MM.1S (cell line): Measurements from ENCODE around the gene FHDC1.

ENCODE experiments used
- DNase-seq: peaks from one replicate; pipeline ENCODE4 v3.0.0-alpha.2; 2015
- H2AFZ ChIP-seq: fragments of 300-600 bp; sonication (generic); 2 replicates; pipeline ENCODE4 v1.6.0; 2016; ENCODE audit warnings: antibody characterized with exemption, low read length
- H3F3A ChIP-seq: fragments of 300-600 bp; sonication (generic); 2 replicates; pipeline ENCODE4 v1.6.1; 2016; ENCODE audit warnings: mild to moderate bottlenecking, antibody characterized with exemption, low read length, moderate library complexity, mixed read lengths; ENCODE audit not compliant: insufficient read depth
- H3K27ac ChIP-seq: fragments of 300-600 bp; sonication (generic); 2 replicates; pipeline ENCODE4 v1.5.1; 2016; ENCODE audit warnings: mild to moderate bottlenecking, low read length
- H3K27me3 ChIP-seq: fragments of 300-600 bp; sonication (generic); replicated peaks from 2 replicates; pipeline ENCODE4 v1.6.0; 2016; ENCODE audit warnings: low read length; ENCODE audit not compliant: insufficient read depth
- H3K36me3 ChIP-seq: fragments of 300-600 bp; sonication (generic); replicated peaks from 2 replicates; pipeline ENCODE4 v1.6.1; 2016; ENCODE audit warnings: mild to moderate bottlenecking, low read length, mixed read lengths; ENCODE audit not compliant: insufficient read depth
- H3K4me1 ChIP-seq: fragments of 300-600 bp; sonication (generic); 2 replicates; pipeline ENCODE4 v1.6.1; 2016; ENCODE audit warnings: low read length, mixed read lengths
- H3K4me2 ChIP-seq: fragments of 300-600 bp; sonication (generic); 2 replicates; pipeline ENCODE4 v1.6.0; 2016; ENCODE audit warnings: low read depth, low read length
- H3K4me3 ChIP-seq: fragments of 300-600 bp; sonication (generic); 2 replicates; pipeline ENCODE4 v1.5.1; 2016; ENCODE audit warnings: low read length, mixed read lengths
- H3K79me2 ChIP-seq: fragments of 300-600 bp; sonication (generic); 2 replicates; pipeline ENCODE4 v1.6.1; 2016; ENCODE audit warnings: mixed run types, low read length, mixed read lengths
- H3K9ac ChIP-seq: fragments of 300-600 bp; sonication (generic); 2 replicates; pipeline ENCODE4 v1.6.1; 2016; ENCODE audit warnings: low read length, mixed read lengths
- H3K9me2 ChIP-seq: fragments of 300-600 bp; sonication (generic); replicated peaks from 2 replicates; pipeline ENCODE4 v1.6.1; 2016; ENCODE audit warnings: mild to moderate bottlenecking, low read length, mixed read lengths; ENCODE audit not compliant: insufficient read depth
- H3K9me3 ChIP-seq: fragments of 300-600 bp; sonication (generic); replicated peaks from 2 replicates; pipeline ENCODE4 v1.6.1; 2016; ENCODE audit warnings: mild to moderate bottlenecking, low read length, mixed read lengths; ENCODE audit not compliant: insufficient read depth
- H4K20me1 ChIP-seq: fragments of 300-600 bp; sonication (generic); 2 replicates; pipeline ENCODE4 v1.6.1; 2016; ENCODE audit warnings: mild to moderate bottlenecking, low read length, moderate library complexity, mixed read lengths; ENCODE audit not compliant: insufficient read depth
- EZH2 ChIP-seq: fragments of 300-600 bp; sonication (generic); optimal IDR thresholded peaks from 2 replicates; pipeline ENCODE3; 2017; ENCODE audit warnings: low read depth, mild to moderate bottlenecking, antibody characterized with exemption, low read length, mixed read lengths
- EZH2phosphoT487 ChIP-seq: fragments of 300-600 bp; sonication (generic); IDR thresholded peaks from 2 replicates; pipeline ENCODE4 v1.6.1; 2018; ENCODE audit warnings: antibody characterized with exemption, low read length
- TF ChIP-seq, protein P1 (sequence below): fragments of 300-600 bp; sonication (generic); IDR thresholded peaks from 2 replicates; pipeline ENCODE4 v1.5.1; 2016; ENCODE audit warnings: antibody characterized with exemption, low read length, mixed read lengths

Gene FHDC1

GRCh38 chr4:152929888-152930287 lies 6.2 kb upstream of the FHDC1 start:
- Histone ChIP-seq H3K9ac (no peak overlapping the region), H3K79me2 (no peaks in the 10 kb centered on the region), H3K27me3 (no peaks in the 10 kb centered on the region), H3F3A (peaks cover under 1% of the 10 kb centered on the region; the same call in 1 of the 2 replicates), H4K20me1 (no peaks in the 10 kb centered on the region), H2AFZ (no peak overlapping the region), H3K27ac (no peak overlapping the region), H3K4me3 (no peak overlapping the region), H3K9me3 (no peaks in the 10 kb centered on the region), H3K4me1 (no peaks in the 10 kb centered on the region), H3K36me3 (no peaks in the 10 kb centered on the region), H3K4me2 (no peak overlapping the region), H3K9me2 (no peaks in the 10 kb centered on the region)
- TF ChIP-seq EZH2phosphoT487, result no peak
- no peak for TF ChIP-seq EZH2
- TF ChIP-seq, protein P1, sequence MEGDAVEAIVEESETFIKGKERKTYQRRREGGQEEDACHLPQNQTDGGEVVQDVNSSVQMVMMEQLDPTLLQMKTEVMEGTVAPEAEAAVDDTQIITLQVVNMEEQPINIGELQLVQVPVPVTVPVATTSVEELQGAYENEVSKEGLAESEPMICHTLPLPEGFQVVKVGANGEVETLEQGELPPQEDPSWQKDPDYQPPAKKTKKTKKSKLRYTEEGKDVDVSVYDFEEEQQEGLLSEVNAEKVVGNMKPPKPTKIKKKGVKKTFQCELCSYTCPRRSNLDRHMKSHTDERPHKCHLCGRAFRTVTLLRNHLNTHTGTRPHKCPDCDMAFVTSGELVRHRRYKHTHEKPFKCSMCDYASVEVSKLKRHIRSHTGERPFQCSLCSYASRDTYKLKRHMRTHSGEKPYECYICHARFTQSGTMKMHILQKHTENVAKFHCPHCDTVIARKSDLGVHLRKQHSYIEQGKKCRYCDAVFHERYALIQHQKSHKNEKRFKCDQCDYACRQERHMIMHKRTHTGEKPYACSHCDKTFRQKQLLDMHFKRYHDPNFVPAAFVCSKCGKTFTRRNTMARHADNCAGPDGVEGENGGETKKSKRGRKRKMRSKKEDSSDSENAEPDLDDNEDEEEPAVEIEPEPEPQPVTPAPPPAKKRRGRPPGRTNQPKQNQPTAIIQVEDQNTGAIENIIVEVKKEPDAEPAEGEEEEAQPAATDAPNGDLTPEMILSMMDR, result no peak
- peak; percentile 25 for DNase-seq

DNA sequence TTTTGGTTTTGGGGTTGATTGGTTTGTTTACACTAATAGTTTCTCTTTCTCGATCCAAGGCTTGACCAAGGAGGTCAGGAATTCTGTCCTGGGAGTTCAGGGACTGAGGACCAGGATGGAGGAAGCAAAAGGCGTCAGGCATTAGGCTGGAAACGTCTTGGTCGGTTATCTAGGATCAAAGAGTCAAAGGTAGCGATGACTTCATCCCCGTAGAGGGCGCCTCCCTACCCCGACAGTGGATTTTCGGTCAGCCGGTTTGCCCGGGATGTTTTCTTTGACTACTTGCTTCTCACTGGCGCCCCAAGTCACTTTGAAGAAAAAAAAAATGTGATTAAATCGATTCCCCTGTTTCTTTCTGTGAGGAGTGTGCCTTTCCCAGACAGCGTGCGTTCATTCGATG lies 980 bp upstream of the FHDC1 start:
- Histone ChIP-seq H3K9me2 (no peaks in the 10 kb centered on the region), H3K9me3 (no peaks in the 10 kb centered on the region), H3F3A (peaks cover 15% of the 10 kb centered on the region), H3K27ac (peak overlapping the region; percentile 57; the same call in 1 of the 2 replicates), H4K20me1 (no peaks in the 10 kb centered on the region), H3K4me2 (peak overlapping the region; percentile 93), H3K9ac (peak overlapping the region; percentile 70; the same call in 1 of the 2 replicates), H3K27me3 (no peaks in the 10 kb centered on the region; the same call in 1 of the 2 replicates), H3K4me3 (peak overlapping the region; percentile 86), H3K36me3 (no peaks in the 10 kb centered on the region), H3K4me1 (no peaks in the 10 kb centered on the region), H3K79me2 (no peaks in the 10 kb centered on the region), H2AFZ (peak overlapping the region; percentile 71)
- TF ChIP-seq EZH2 (no peak), EZH2phosphoT487 (no peak)
- TF ChIP-seq, protein P1, result peak; percentile 44
- DNase-seq, result peak; percentile 61

DNA sequence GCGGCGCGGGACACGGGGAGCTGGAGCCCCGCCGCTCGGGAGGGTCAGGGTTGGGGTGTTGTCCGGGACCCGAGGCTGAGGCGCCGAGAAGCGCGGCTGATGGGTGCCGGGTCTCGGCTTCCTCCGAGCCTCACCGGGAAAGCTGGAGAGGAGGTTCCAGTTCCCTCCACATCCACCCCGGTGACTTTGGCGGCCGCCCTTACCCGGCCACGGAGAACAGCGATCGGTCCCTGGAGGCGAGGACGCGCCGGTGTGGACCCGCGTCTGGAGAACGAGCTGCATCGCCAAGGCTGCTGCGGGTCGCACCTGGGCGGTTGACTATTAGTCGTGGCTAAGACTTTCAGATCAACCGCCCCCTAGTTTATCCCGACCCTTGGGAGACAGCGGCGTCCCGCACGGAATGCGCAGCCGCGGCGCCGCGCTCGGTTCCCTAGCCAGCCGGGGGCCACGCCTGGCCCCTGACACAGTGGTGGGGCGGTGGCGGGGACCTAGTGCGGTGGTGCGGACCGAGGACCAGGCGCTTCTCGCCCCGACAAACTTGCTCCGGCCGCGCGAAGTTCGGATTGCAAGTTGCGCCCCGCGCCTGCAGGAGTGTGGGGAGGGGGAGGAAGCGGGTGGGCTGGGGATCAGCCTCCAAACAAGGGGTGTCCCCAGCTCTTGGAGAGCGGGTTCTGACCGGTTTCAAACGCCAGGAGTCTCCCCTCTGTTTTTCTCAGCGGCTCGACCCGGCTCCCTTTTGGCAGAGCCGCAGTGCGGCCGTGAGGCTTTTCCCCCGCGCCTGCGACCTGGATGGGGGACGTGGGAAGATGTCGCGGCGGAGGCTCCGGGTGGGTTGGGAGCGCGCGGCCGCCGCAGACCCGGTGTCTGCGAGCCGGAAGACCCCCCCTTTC lies 568 bp downstream of the FHDC1 start:
- Histone ChIP-seq H3K4me2 (peak overlapping the region; percentile 98), H3K27me3 (no peaks in the 10 kb centered on the region; the same call in 1 of the 2 replicates), H3K9me3 (no peaks in the 10 kb centered on the region), H3K4me1 (no peaks in the 10 kb centered on the region), H3K36me3 (no peaks in the 10 kb centered on the region), H3K27ac (no peak overlapping the region), H3K9me2 (no peaks in the 10 kb centered on the region), H3K9ac (peak overlapping the region; percentile 32; the same call in 1 of the 2 replicates), H3K4me3 (peak overlapping the region; percentile 86), H3F3A (peaks cover 15% of the 10 kb centered on the region), H3K79me2 (no peaks in the 10 kb centered on the region), H4K20me1 (no peaks in the 10 kb centered on the region), H2AFZ (peak overlapping the region; percentile 75)
- TF ChIP-seq, protein P1, result peak; percentile 6; the same call in 1 of the 2 replicates
- TF ChIP-seq EZH2phosphoT487, result no peak
- DNase-seq, result peak; percentile 12
